Loucy (cell line): ENCODE results near the gene MGLL.

Source experiments
- H2AFZ ChIP-seq: fragments of 200-600 bp; sonication (generic); 2 replicates; pipeline ENCODE4 v1.6.0; 2016; ENCODE audit warnings: antibody characterized with exemption, mild to moderate bottlenecking, low read length, moderate library complexity
- H3F3A ChIP-seq: fragments of 200-600 bp; 2 replicates; pipeline ENCODE4 v1.6.0; 2016; ENCODE audit warnings: antibody characterized with exemption, low read depth, mild to moderate bottlenecking
- H3K27me3 ChIP-seq: fragments of 200-600 bp; sonication (generic); 2 replicates; pipeline ENCODE4 v1.6.1; 2014; ENCODE audit warnings: low read length, mild to moderate bottlenecking; ENCODE audit not compliant: insufficient read depth, poor library complexity, severe bottlenecking
- H3K36me3 ChIP-seq: fragments of 200-600 bp; sonication (generic); 2 replicates; pipeline ENCODE4 v1.6.1; 2016; ENCODE audit warnings: low read length; ENCODE audit not compliant: insufficient read depth
- H3K4me1 ChIP-seq: fragments of 200-600 bp; sonication (generic); 2 replicates; pipeline ENCODE4 v1.5.1; 2014; ENCODE audit warnings: low read length, mild to moderate bottlenecking; ENCODE audit not compliant: insufficient read depth, poor library complexity, severe bottlenecking
- H3K4me2 ChIP-seq: fragments of 200-600 bp; sonication (generic); 2 replicates; pipeline ENCODE4 v1.6.0; 2014; ENCODE audit warnings: antibody characterized with exemption, low read length, low read depth, mild to moderate bottlenecking; ENCODE audit not compliant: poor library complexity, severe bottlenecking
- H3K4me3 ChIP-seq: fragments of 200-600 bp; sonication (generic); 2 replicates; pipeline ENCODE4 v1.5.1; 2014; ENCODE audit warnings: low read length, mild to moderate bottlenecking, mixed read lengths; ENCODE audit not compliant: poor library complexity, severe bottlenecking
- H3K79me2 ChIP-seq: fragments of 200-600 bp; sonication (generic); 2 replicates; pipeline ENCODE4 v1.6.1; 2014; ENCODE audit warnings: low read length; ENCODE audit not compliant: insufficient read depth
- H3K9ac ChIP-seq: fragments of 200-600 bp; sonication (generic); 2 replicates; pipeline ENCODE4 v1.6.0; 2014; ENCODE audit warnings: mild to moderate bottlenecking, low read depth, low read length, moderate library complexity; ENCODE audit not compliant: poor library complexity, severe bottlenecking
- H3K9me2 ChIP-seq: fragments of 200-600 bp; sonication (generic); replicated peaks from 2 replicates; pipeline ENCODE4 v1.6.1; 2016; ENCODE audit warnings: low read depth, low read length, mixed read lengths
- H3K9me3 ChIP-seq: fragments of 200-600 bp; sonication (generic); 2 replicates; pipeline ENCODE4 v1.6.1; 2014; ENCODE audit warnings: mild to moderate bottlenecking, antibody characterized with exemption, low read length, low read depth; ENCODE audit not compliant: insufficient read depth
- H4K20me1 ChIP-seq: fragments of 200-600 bp; sonication (generic); 2 replicates; pipeline ENCODE4 v1.6.0; 2014; ENCODE audit warnings: antibody characterized with exemption, low read length, mild to moderate bottlenecking; ENCODE audit not compliant: insufficient read depth, poor library complexity, severe bottlenecking
- EZH2phosphoT487 ChIP-seq: fragments of 200-600 bp; IDR thresholded peaks from 2 replicates; pipeline ENCODE4 v1.6.1; 2018; ENCODE audit warnings: antibody characterized with exemption, mild to moderate bottlenecking, moderate library complexity, borderline replicate concordance
- TF ChIP-seq, protein P1 (sequence below): fragments of 200-600 bp; sonication (generic); conservative IDR thresholded peaks from 2 replicates; pipeline ENCODE4 v1.5.1; 2014; ENCODE audit warnings: mild to moderate bottlenecking, antibody characterized with exemption, low read length

Gene MGLL

GRCh38 chr3:127779747-127780146, 42.6 kb downstream of the MGLL start:
- no peaks in the 10 kb centered on the region for H4K20me1 ChIP-seq
- peak overlapping the region; percentile 36 for H3K4me3 ChIP-seq
- no peak overlapping the region for H2AFZ ChIP-seq
- peak overlapping the region; percentile 58 for H3K4me2 ChIP-seq
- peaks cover 55% of the 10 kb centered on the region for H3K36me3 ChIP-seq
- peak overlapping the region; percentile 46 for H3K9ac ChIP-seq
- no peaks in the 10 kb centered on the region for H3K27me3 ChIP-seq
- H3K9me3 ChIP-seq, result peaks cover 9% of the 10 kb centered on the region; the same call in 1 of the 2 replicates
- TF ChIP-seq, protein P1, sequence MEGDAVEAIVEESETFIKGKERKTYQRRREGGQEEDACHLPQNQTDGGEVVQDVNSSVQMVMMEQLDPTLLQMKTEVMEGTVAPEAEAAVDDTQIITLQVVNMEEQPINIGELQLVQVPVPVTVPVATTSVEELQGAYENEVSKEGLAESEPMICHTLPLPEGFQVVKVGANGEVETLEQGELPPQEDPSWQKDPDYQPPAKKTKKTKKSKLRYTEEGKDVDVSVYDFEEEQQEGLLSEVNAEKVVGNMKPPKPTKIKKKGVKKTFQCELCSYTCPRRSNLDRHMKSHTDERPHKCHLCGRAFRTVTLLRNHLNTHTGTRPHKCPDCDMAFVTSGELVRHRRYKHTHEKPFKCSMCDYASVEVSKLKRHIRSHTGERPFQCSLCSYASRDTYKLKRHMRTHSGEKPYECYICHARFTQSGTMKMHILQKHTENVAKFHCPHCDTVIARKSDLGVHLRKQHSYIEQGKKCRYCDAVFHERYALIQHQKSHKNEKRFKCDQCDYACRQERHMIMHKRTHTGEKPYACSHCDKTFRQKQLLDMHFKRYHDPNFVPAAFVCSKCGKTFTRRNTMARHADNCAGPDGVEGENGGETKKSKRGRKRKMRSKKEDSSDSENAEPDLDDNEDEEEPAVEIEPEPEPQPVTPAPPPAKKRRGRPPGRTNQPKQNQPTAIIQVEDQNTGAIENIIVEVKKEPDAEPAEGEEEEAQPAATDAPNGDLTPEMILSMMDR, result no peak
- no peak for TF ChIP-seq EZH2phosphoT487
- peaks cover 5% of the 10 kb centered on the region; the same call in 1 of the 2 replicates for H3F3A ChIP-seq
- peaks cover 89% of the 10 kb centered on the region for H3K79me2 ChIP-seq
- peaks cover 66% of the 10 kb centered on the region for H3K4me1 ChIP-seq
- H3K9me2 ChIP-seq, result no peaks in the 10 kb centered on the region

- Histone ChIP-seq H3K9ac (no peak overlapping the region), H3K9me2 (no peaks in the 10 kb centered on the region), H3K79me2 (peaks cover 89% of the 10 kb centered on the region), H3K9me3 (peaks cover 9% of the 10 kb centered on the region; the same call in 1 of the 2 replicates), H3K27me3 (no peaks in the 10 kb centered on the region), H3F3A (peaks cover 5% of the 10 kb centered on the region; the same call in 1 of the 2 replicates), H3K4me3 (no peak overlapping the region), H2AFZ (no peak overlapping the region), H4K20me1 (no peaks in the 10 kb centered on the region), H3K36me3 (peaks cover 49% of the 10 kb centered on the region), H3K4me1 (peaks cover 66% of the 10 kb centered on the region), H3K4me2 (no peak overlapping the region)
- TF ChIP-seq, protein P1, result no peak
- TF ChIP-seq EZH2phosphoT487, result no peak
These were observed 44.2 kb downstream of the MGLL start for GRCh38 chr3:127777921-127778656.

GRCh38 chr3:127777332-127777731, 45.0 kb downstream of the MGLL start:
- peaks cover 53% of the 10 kb centered on the region for H3K36me3 ChIP-seq
- H3K9me3 ChIP-seq, result peaks cover 9% of the 10 kb centered on the region; the same call in 1 of the 2 replicates
- H3K9ac ChIP-seq, result no peak overlapping the region
- H3K4me2 ChIP-seq, result no peak overlapping the region
- peaks cover 89% of the 10 kb centered on the region for H3K79me2 ChIP-seq
- no peak overlapping the region for H2AFZ ChIP-seq
- H3K9me2 ChIP-seq, result no peaks in the 10 kb centered on the region
- no peaks in the 10 kb centered on the region for H4K20me1 ChIP-seq
- H3K4me1 ChIP-seq, result peaks cover 70% of the 10 kb centered on the region
- H3F3A ChIP-seq, result peaks cover 5% of the 10 kb centered on the region; the same call in 1 of the 2 replicates
- H3K27me3 ChIP-seq, result no peaks in the 10 kb centered on the region
- TF ChIP-seq, protein P1, result no peak
- no peak for TF ChIP-seq EZH2phosphoT487
- no peak overlapping the region for H3K4me3 ChIP-seq
